K562 (cell line): ENCODE results near the gene FIBP. TPM values are rescaled to one million over a fixed set of nuclear protein-coding genes. Genes with fewer than 3 reads are reported as not detected.

Source experiments
- BRF1 ChIP-seq: IDR thresholded peaks from 3 replicates; pipeline ENCODE4 v1.6.1; 2011; ENCODE audit warnings: borderline replicate concordance, mild to moderate bottlenecking; ENCODE audit not compliant: insufficient read length; ENCODE audit errors: extremely low read depth
- FOSL1 ChIP-seq: fragments of 200-800 bp; sonication (Bioruptor generic); conservative IDR thresholded peaks from 2 replicates; pipeline ENCODE4 v1.6.1; 2016; ENCODE audit warnings: missing genetic modification characterization, missing compliant biosample characterization
- HNRNPK ChIP-seq: fragments of 200-400 bp; formaldehyde crosslinking; IDR thresholded peaks from one replicate; pipeline ENCODE4 v1.6.1; 2018; ENCODE audit warnings: mild to moderate bottlenecking, low read depth, low read length; ENCODE audit not compliant: poor library complexity, severe bottlenecking
- MCM3 ChIP-seq: fragments of 450-650 bp; IDR thresholded peaks from 2 replicates; pipeline ENCODE4 v1.6.1; 2016
- MTA3 ChIP-seq: fragments of 450-650 bp; formaldehyde crosslinking; IDR thresholded peaks from 2 replicates; pipeline ENCODE4 v1.6.1; 2017; ENCODE audit warnings: mild to moderate bottlenecking, borderline replicate concordance
- POLR2AphosphoS2 ChIP-seq: IDR thresholded peaks from 2 replicates; pipeline ENCODE4 v1.6.1; 2012; ENCODE audit warnings: low read length, improper control_type of control experiment
- RBM22 ChIP-seq: fragments of 200-400 bp; formaldehyde crosslinking; IDR thresholded peaks from 2 replicates; pipeline ENCODE4 v1.6.1; 2018; ENCODE audit warnings: low read length, low read depth; ENCODE audit not compliant: poor library complexity, severe bottlenecking
- SMC3 ChIP-seq: conservative IDR thresholded peaks from 2 replicates; pipeline ENCODE4 v1.6.1; 2011; ENCODE audit warnings: low read depth, low read length, improper control_type of control experiment; ENCODE audit not compliant: insufficient read depth
- SOX6 ChIP-seq: fragments of 450-650 bp; IDR thresholded peaks from 2 replicates; pipeline ENCODE4 v1.6.1; 2014; ENCODE audit warnings: mild to moderate bottlenecking
- TAF7 ChIP-seq: fragments of 450-650 bp; IDR thresholded peaks from 2 replicates; pipeline ENCODE4 v1.6.1; 2016; ENCODE audit warnings: missing genetic modification characterization, missing compliant biosample characterization
- TRIM24 ChIP-seq, 2 experiments: fragments of 450-650 bp; IDR thresholded peaks; 2 replicates each; pipeline ENCODE4 v1.6.1; 2016
- U2AF2 ChIP-seq: fragments of 200-400 bp; formaldehyde crosslinking; optimal IDR thresholded peaks from 2 replicates; pipeline ENCODE3; 2017; ENCODE audit warnings: low read depth, mild to moderate bottlenecking, low read length
- ZNF212 ChIP-seq: fragments of 450-650 bp; formaldehyde crosslinking; IDR thresholded peaks from 2 replicates; pipeline ENCODE4 v1.4.0; 2020; ENCODE audit warnings: mild to moderate bottlenecking
- ZNF274 ChIP-seq: IDR thresholded peaks from 2 replicates; pipeline ENCODE4 v1.6.1; 2011; ENCODE audit warnings: low read depth, mild to moderate bottlenecking, low read length, moderate library complexity, borderline replicate concordance
- polyA plus RNA-seq, 8 experiments: library from polyadenylated mRNA; depleted of rRNA in 4 of 8; stranded (reverse) in 5 of 8; unstranded in 3 of 8; fragments of >200 nt; fragmentation: Nextera tagmentation in 2 of 8; fragmentation: Illumina TruSeq in 1 of 8; extraction: Ambion mirVana in 2 of 8; extraction: Trizol in 1 of 8; gene quantifications; 2 replicates each; pipeline versions ENCODE4 v1.2.1 to v1.2.3, GENCODE V29; 2011 to 2014; ENCODE audit warnings: inconsistent platforms in 1 of 8, missing spikeins in 1 of 8
- total RNA-seq, 7 experiments: library from RNA; depleted of rRNA in 6 of 7; stranded (reverse); fragments of >200 nt in 6 of 7; fragmentation: Illumina TruSeq in 2 of 7; extraction: Trizol in 2 of 7; gene quantifications; 2 replicates each; pipeline versions ENCODE4 v1.2.1 to v1.2.3, GENCODE V29; 2011 to 2021; ENCODE audit warnings: low replicate concordance in 1 of 7
- TF ChIP-seq, protein P1 (sequence below): fragments of 450-650 bp; IDR thresholded peaks from 2 replicates; pipeline ENCODE4 v1.6.1; 2016; ENCODE audit warnings: mild to moderate bottlenecking, moderate library complexity
- TF ChIP-seq, protein P2 (sequence below): fragments of 200-400 bp; formaldehyde crosslinking; IDR thresholded peaks from 2 replicates; pipeline ENCODE4 v1.6.1; 2017; ENCODE audit warnings: mild to moderate bottlenecking, low read depth, low read length, moderate library complexity

FIBP gene
- total and polyA plus RNA-seq, 9 of the 15 experiments (the other 6 are each of a cell fraction or from before 2014, with no cell fraction given), result 41.2 to 79.2 (median 48.6) TPM

DNA sequence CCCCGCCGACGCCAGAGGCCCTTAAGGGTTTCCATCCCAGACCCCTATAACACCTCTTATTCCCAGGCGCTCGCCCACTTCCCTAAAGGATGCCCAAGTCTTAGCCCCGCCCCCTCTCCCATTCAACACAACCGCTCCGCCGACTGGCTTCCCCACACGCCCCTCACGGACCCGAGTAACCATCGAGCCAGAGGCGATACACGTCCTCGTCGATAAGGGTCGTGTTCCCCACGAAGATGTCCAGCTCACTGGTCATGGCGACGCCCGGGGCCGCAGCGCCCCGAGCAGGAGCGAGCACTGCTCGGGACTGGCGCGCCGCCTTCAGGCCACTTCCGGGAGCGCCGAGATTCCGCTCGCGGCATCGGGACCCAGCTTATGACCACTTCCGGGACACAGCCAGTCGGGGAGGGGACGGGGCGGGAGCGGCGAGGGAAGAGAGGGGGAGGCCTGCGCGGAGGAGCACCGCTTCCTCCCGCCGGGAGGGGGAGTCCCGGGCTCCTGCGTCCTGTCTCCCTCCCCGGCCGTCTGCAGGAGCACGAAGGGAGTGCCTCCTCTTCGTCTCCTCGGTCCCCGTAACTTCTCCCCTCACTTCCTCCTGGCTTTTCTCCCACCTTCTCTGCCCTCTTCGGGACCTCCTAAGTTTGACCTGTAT is at the start of gene FIBP (continued):
- TF ChIP-seq FOSL1 (no peak), SMC3 (peak; percentile 27; the same call in 1 of the 2 replicates), U2AF2 (no peak), POLR2AphosphoS2 (no peak), ZNF274 (no peak), BRF1 (no peak), MCM3 (no peak), MTA3 (peak; percentile 76; the same call in 1 of the 2 replicates), RBM22 (peak; percentile 58), TRIM24 (IDR thresholded peaks at IDR 0.05) (peak in 1 of 2 experiments; percentile 48; a peak in 2 of 4 replicates), HNRNPK (no peak), SOX6 (0 out of 2 replicates have a peak, but pooled peaks have one; percentile 32), TAF7 (tag) (no peak), ZNF212 (CRISPR knock-in tag) (no peak)
- TF ChIP-seq, protein P1, sequence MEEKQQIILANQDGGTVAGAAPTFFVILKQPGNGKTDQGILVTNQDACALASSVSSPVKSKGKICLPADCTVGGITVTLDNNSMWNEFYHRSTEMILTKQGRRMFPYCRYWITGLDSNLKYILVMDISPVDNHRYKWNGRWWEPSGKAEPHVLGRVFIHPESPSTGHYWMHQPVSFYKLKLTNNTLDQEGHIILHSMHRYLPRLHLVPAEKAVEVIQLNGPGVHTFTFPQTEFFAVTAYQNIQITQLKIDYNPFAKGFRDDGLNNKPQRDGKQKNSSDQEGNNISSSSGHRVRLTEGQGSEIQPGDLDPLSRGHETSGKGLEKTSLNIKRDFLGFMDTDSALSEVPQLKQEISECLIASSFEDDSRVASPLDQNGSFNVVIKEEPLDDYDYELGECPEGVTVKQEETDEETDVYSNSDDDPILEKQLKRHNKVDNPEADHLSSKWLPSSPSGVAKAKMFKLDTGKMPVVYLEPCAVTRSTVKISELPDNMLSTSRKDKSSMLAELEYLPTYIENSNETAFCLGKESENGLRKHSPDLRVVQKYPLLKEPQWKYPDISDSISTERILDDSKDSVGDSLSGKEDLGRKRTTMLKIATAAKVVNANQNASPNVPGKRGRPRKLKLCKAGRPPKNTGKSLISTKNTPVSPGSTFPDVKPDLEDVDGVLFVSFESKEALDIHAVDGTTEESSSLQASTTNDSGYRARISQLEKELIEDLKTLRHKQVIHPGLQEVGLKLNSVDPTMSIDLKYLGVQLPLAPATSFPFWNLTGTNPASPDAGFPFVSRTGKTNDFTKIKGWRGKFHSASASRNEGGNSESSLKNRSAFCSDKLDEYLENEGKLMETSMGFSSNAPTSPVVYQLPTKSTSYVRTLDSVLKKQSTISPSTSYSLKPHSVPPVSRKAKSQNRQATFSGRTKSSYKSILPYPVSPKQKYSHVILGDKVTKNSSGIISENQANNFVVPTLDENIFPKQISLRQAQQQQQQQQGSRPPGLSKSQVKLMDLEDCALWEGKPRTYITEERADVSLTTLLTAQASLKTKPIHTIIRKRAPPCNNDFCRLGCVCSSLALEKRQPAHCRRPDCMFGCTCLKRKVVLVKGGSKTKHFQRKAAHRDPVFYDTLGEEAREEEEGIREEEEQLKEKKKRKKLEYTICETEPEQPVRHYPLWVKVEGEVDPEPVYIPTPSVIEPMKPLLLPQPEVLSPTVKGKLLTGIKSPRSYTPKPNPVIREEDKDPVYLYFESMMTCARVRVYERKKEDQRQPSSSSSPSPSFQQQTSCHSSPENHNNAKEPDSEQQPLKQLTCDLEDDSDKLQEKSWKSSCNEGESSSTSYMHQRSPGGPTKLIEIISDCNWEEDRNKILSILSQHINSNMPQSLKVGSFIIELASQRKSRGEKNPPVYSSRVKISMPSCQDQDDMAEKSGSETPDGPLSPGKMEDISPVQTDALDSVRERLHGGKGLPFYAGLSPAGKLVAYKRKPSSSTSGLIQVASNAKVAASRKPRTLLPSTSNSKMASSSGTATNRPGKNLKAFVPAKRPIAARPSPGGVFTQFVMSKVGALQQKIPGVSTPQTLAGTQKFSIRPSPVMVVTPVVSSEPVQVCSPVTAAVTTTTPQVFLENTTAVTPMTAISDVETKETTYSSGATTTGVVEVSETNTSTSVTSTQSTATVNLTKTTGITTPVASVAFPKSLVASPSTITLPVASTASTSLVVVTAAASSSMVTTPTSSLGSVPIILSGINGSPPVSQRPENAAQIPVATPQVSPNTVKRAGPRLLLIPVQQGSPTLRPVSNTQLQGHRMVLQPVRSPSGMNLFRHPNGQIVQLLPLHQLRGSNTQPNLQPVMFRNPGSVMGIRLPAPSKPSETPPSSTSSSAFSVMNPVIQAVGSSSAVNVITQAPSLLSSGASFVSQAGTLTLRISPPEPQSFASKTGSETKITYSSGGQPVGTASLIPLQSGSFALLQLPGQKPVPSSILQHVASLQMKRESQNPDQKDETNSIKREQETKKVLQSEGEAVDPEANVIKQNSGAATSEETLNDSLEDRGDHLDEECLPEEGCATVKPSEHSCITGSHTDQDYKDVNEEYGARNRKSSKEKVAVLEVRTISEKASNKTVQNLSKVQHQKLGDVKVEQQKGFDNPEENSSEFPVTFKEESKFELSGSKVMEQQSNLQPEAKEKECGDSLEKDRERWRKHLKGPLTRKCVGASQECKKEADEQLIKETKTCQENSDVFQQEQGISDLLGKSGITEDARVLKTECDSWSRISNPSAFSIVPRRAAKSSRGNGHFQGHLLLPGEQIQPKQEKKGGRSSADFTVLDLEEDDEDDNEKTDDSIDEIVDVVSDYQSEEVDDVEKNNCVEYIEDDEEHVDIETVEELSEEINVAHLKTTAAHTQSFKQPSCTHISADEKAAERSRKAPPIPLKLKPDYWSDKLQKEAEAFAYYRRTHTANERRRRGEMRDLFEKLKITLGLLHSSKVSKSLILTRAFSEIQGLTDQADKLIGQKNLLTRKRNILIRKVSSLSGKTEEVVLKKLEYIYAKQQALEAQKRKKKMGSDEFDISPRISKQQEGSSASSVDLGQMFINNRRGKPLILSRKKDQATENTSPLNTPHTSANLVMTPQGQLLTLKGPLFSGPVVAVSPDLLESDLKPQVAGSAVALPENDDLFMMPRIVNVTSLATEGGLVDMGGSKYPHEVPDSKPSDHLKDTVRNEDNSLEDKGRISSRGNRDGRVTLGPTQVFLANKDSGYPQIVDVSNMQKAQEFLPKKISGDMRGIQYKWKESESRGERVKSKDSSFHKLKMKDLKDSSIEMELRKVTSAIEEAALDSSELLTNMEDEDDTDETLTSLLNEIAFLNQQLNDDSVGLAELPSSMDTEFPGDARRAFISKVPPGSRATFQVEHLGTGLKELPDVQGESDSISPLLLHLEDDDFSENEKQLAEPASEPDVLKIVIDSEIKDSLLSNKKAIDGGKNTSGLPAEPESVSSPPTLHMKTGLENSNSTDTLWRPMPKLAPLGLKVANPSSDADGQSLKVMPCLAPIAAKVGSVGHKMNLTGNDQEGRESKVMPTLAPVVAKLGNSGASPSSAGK, result peak; percentile 85
- TF ChIP-seq, protein P2, sequence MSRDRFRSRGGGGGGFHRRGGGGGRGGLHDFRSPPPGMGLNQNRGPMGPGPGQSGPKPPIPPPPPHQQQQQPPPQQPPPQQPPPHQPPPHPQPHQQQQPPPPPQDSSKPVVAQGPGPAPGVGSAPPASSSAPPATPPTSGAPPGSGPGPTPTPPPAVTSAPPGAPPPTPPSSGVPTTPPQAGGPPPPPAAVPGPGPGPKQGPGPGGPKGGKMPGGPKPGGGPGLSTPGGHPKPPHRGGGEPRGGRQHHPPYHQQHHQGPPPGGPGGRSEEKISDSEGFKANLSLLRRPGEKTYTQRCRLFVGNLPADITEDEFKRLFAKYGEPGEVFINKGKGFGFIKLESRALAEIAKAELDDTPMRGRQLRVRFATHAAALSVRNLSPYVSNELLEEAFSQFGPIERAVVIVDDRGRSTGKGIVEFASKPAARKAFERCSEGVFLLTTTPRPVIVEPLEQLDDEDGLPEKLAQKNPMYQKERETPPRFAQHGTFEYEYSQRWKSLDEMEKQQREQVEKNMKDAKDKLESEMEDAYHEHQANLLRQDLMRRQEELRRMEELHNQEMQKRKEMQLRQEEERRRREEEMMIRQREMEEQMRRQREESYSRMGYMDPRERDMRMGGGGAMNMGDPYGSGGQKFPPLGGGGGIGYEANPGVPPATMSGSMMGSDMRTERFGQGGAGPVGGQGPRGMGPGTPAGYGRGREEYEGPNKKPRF, result no peak
